Common myeloid progenitor, CD34-positive (primary cell): ENCODE results near the gene OASL.

Experiments
- CTCF ChIA-PET: fragments of 350-600 bp; sonication (Branson Sonifier 250); formaldehyde crosslinking; loops from one replicate; lab custom pipeline; 2021; ENCODE audit warnings: antibody characterized with exemption; lab: Charles Lee
- POLR2A ChIA-PET: fragments of 350-600 bp; sonication (Branson Sonifier 250); formaldehyde crosslinking; loops from one replicate; lab custom pipeline; 2021; ENCODE audit warnings: antibody characterized with exemption; lab: Charles Lee
- DNase-seq, 3 donors: peaks; one replicate each; pipeline versions ENCODE4 v3.0.0 to v3.0.0-alpha.2; 2013
- H3K27ac ChIP-seq, 2 experiments: 1 replicate in 1 of 2; 2 replicates in 1 of 2; pipeline ENCODE4 v1.7.0; 2013; ENCODE audit warnings: inconsistent platforms in 2 of 2, low read length in 2 of 2, mild to moderate bottlenecking in 2 of 2, low read depth in 1 of 2, moderate library complexity in 1 of 2; ENCODE audit not compliant: severe bottlenecking in 2 of 2, insufficient read depth in 1 of 2, poor library complexity in 1 of 2
- H3K27me3 ChIP-seq, 5 experiments: replicated peaks in 2 of 5; 1 replicate in 3 of 5; 2 replicates in 2 of 5; pipeline versions ENCODE4 v1.6.1 to v1.7.0; 2013; ENCODE audit warnings: low read length in 4 of 5, mild to moderate bottlenecking in 2 of 5, moderate library complexity in 2 of 5, inconsistent platforms in 1 of 5; ENCODE audit not compliant: insufficient read depth in 5 of 5, control insufficient read depth in 4 of 5
- H3K36me3 ChIP-seq, 4 experiments: 1 replicate in 2 of 4; 2 replicates in 2 of 4; pipeline versions ENCODE4 v1.6.1 to v1.7.0; 2013; ENCODE audit warnings: low read length in 3 of 4, control low read depth in 1 of 4, mild to moderate bottlenecking in 1 of 4; ENCODE audit not compliant: control insufficient read depth in 4 of 4, insufficient read depth in 4 of 4
- H3K4me1 ChIP-seq, 4 experiments: 1 replicate in 3 of 4; 2 replicates in 1 of 4; pipeline versions ENCODE4 v1.6.1 to v1.7.1; 2013; ENCODE audit warnings: low read length in 3 of 4, mild to moderate bottlenecking in 3 of 4, control low read depth in 1 of 4, inconsistent platforms in 1 of 4, moderate library complexity in 1 of 4; ENCODE audit not compliant: control insufficient read depth in 4 of 4, insufficient read depth in 4 of 4; ENCODE audit errors: control extremely low read depth in 1 of 4
- H3K4me3 ChIP-seq, 7 experiments: 1 replicate in 4 of 7; 2 replicates in 3 of 7; pipeline versions ENCODE4 v1.5.1 to v1.7.0; 2013; ENCODE audit warnings: mild to moderate bottlenecking in 7 of 7, low read length in 6 of 7, moderate library complexity in 6 of 7, inconsistent platforms in 2 of 7, low read depth in 2 of 7, control low read depth in 1 of 7; ENCODE audit not compliant: insufficient read depth in 4 of 7, control insufficient read depth in 1 of 7; ENCODE audit errors: extremely low read depth in 1 of 7
- H3K9me3 ChIP-seq, 5 experiments: 1 replicate in 4 of 5; 2 replicates in 1 of 5; pipeline versions ENCODE4 v1.6.1 to v1.7.1; 2013; ENCODE audit warnings: low read length in 4 of 5, mild to moderate bottlenecking in 2 of 5, inconsistent platforms in 1 of 5, low read depth in 1 of 5, moderate library complexity in 1 of 5; ENCODE audit not compliant: control insufficient read depth in 4 of 5, insufficient read depth in 2 of 5; ENCODE audit errors: control extremely low read depth in 1 of 5
- WGBS: methylation state at CpG from one replicate; pipeline ENCODE4 v1.1.5; 2013; ENCODE audit not compliant: insufficient coverage; 5-methylcytosine and 5-hydroxymethylcytosine counted together

Gene OASL

GRCh38 chr12:121013715-121014114, 25.3 kb downstream of the OASL start:
- Histone ChIP-seq H3K9me3 (peaks cover 0 to under 1% (median 0%) of the 10 kb centered on the region in 5 experiments), H3K4me1 (peaks cover 3 to 13% (median 8%) of the 10 kb centered on the region in 4 experiments), H3K27ac (no peak overlapping the region), H3K36me3 (peaks cover 9 to 33% (median 25%) of the 10 kb centered on the region in 4 experiments), H3K4me3 (no peak overlapping the region), H3K27me3 (no peaks in the 10 kb centered on the region)
- CTCF ChIA-PET: interaction anchor here (0.6 to 1.4 kb wide), 3 partner anchors 11 to 153 kb away, joined by 3 read pairs; no protein-coding TSS in a partner anchor
- POLR2A ChIA-PET: no interaction called here
- no peak for DNase-seq
- 100% methylated on average over 1 of the region's 3 CpGs for WGBS

- Histone ChIP-seq H3K36me3 (peaks cover 15 to 48% (median 36%) of the 10 kb centered on the region in 4 experiments), H3K27ac (no peak overlapping the region), H3K4me1 (peaks cover 3 to 13% (median 8%) of the 10 kb centered on the region in 4 experiments), H3K9me3 (no peaks in the 10 kb centered on the region), H3K27me3 (no peaks in the 10 kb centered on the region), H3K4me3 (no peak overlapping the region)
- DNase-seq: no peak
- WGBS: 97% methylated on average over 6 of the region's 6 CpGs
- CTCF ChIA-PET: no interaction called here
- POLR2A ChIA-PET: no interaction called here
These were observed 27.2 kb downstream of the OASL start for GRCh38 chr12:121011820-121012219.

GRCh38 chr12:121010860-121011259, 28.2 kb downstream of the OASL start:
- Histone ChIP-seq H3K36me3 (peaks cover 15 to 52% (median 40%) of the 10 kb centered on the region in 4 experiments), H3K27ac (no peak overlapping the region), H3K4me3 (no peak overlapping the region), H3K27me3 (no peaks in the 10 kb centered on the region), H3K4me1 (peaks cover 3 to 10% (median 7%) of the 10 kb centered on the region in 4 experiments), H3K9me3 (no peaks in the 10 kb centered on the region)
- DNase-seq: no peak
- ChIA-PET CTCF (interaction anchor here (1.7 kb wide), 1 partner anchor 49 kb away, joined by 7 read pairs; no protein-coding TSS in a partner anchor), POLR2A (no interaction called here)
- 91% methylated on average over 6 of the region's 8 CpGs for WGBS

GRCh38 chr12:121009741-121010140, 29.3 kb downstream of the OASL start:
- peak in 2 of 3 donors; percentile 27 to 47 for DNase-seq
- Histone ChIP-seq H3K9me3 (no peaks in the 10 kb centered on the region), H3K27ac (no peak overlapping the region), H3K27me3 (no peaks in the 10 kb centered on the region), H3K4me1 (no peaks in the 10 kb centered on the region), H3K36me3 (peaks cover 15 to 58% (median 43%) of the 10 kb centered on the region in 4 experiments), H3K4me3 (no peak overlapping the region)
- CTCF ChIA-PET: interaction anchor here (0.9 to 1.7 kb wide), 2 partner anchors 25 to 50 kb away, joined by 3 to 7 read pairs; no protein-coding TSS in a partner anchor
- POLR2A ChIA-PET: no interaction called here
- WGBS: 95% methylated on average over 8 of the region's 10 CpGs

GRCh38 chr12:121008347-121009098, 30.5 kb downstream of the OASL start:
- H3K4me1 ChIP-seq: no peaks in the 10 kb centered on the region
- ChIA-PET POLR2A (no interaction called here), CTCF (interaction anchor here (6.5 kb wide), 1 partner anchor 103 kb away, joined by 34 read pairs; no protein-coding TSS in a partner anchor)
- 95% methylated on average over 8 of the region's 8 CpGs for WGBS
- no peak for DNase-seq
- no peaks in the 10 kb centered on the region for H3K9me3 ChIP-seq
- H3K4me3 ChIP-seq: no peak overlapping the region
- peaks cover 20 to 70% (median 53%) of the 10 kb centered on the region in 4 experiments for H3K36me3 ChIP-seq
- H3K27me3 ChIP-seq: no peaks in the 10 kb centered on the region
- H3K27ac ChIP-seq: no peak overlapping the region

- Histone ChIP-seq H3K9me3 (no peaks in the 10 kb centered on the region), H3K27me3 (no peaks in the 10 kb centered on the region), H3K4me1 (peaks cover 0 to 5% (median 0%) of the 10 kb centered on the region in 4 experiments), H3K36me3 (peaks cover 14 to 76% (median 54%) of the 10 kb centered on the region in 4 experiments), H3K4me3 (no peak overlapping the region), H3K27ac (no peak overlapping the region)
- ChIA-PET CTCF (interaction anchor here (0.5 to 6.5 kb wide), 11 partner anchors 18 to 424 kb away, joined by 3 to 34 read pairs (median 3); partner anchors contain the start of gene POP5), POLR2A (no interaction called here)
- DNase-seq: peak; percentile 34 to 66 (median 65)
- 84% methylated on average over 7 of the region's 9 CpGs for WGBS
These were observed 33.7 kb downstream of the OASL start for GRCh38 chr12:121005346-121005815.
